Endothelial cell of umbilical vein (primary cell): ENCODE data around the gene SYAP1. TPM values are rescaled to one million over a fixed set of nuclear protein-coding genes. Genes with fewer than 3 reads are reported as not detected.

ENCODE experiments used
- BruUV-seq: library from RNA; stranded (reverse); fragments of 400-500 nt; replicated peaks from 2 replicates; lab custom pipeline; 2021; lab: Mats Ljungman, UMichigan
- CTCF ChIA-PET: fragments of 300-600, 350-600 bp; sonication (Branson Sonifier 250); formaldehyde crosslinking; loops from one replicate; lab custom pipeline; 2021; ENCODE audit warnings: antibody characterized with exemption, inconsistent platforms; lab: Charles Lee
- POLR2A ChIA-PET: fragments of 300-600, 350-600 bp; sonication (Branson Sonifier 250); formaldehyde crosslinking; loops from one replicate; lab custom pipeline; 2021; ENCODE audit warnings: antibody characterized with exemption, inconsistent platforms; lab: Charles Lee
- DNase-seq: peaks from one replicate; pipeline ENCODE4 v3.0.0-alpha.2; 2011; ENCODE audit warnings: low read depth, low spot score
- FAIRE-seq: peaks from 2 replicates; lab custom pipeline; 2011; peaks lifted over from hg19 to GRCh38; lab: Jason Lieb, UNC
- H2AFZ ChIP-seq: 2 replicates; pipeline ENCODE4 v1.6.0; 2012; ENCODE audit warnings: low read depth, low read length, control low read depth, inconsistent platforms
- H3K27ac ChIP-seq: 2 replicates; pipeline ENCODE4 v1.5.1; 2011; ENCODE audit warnings: low read depth, mild to moderate bottlenecking, control low read depth, low read length, moderate library complexity; ENCODE audit not compliant: insufficient read depth
- H3K27me3 ChIP-seq, 2 experiments: 2 replicates each; pipeline versions ENCODE4 v1.6.0 to v1.6.1; 2011; ENCODE audit warnings: low read length in 2 of 2, mixed read lengths in 1 of 2; ENCODE audit not compliant: control insufficient read depth in 2 of 2, insufficient read depth in 2 of 2
- H3K36me3 ChIP-seq, 2 experiments: 2 replicates in 1 of 2; 3 replicates in 1 of 2; pipeline ENCODE4 v1.5.1; 2011; ENCODE audit warnings: low read length in 2 of 2, mild to moderate bottlenecking in 1 of 2, moderate library complexity in 1 of 2; ENCODE audit not compliant: control insufficient read depth in 2 of 2, insufficient read depth in 2 of 2; ENCODE audit errors: extremely low read depth in 1 of 2
- H3K4me1 ChIP-seq: 3 replicates; pipeline ENCODE4 v1.5.1; 2011; ENCODE audit warnings: mild to moderate bottlenecking, low read length; ENCODE audit not compliant: control insufficient read depth, insufficient read depth; ENCODE audit errors: extremely low read depth
- H3K4me2 ChIP-seq: 2 replicates; pipeline ENCODE4 v1.6.1; 2011; ENCODE audit warnings: low read length, control low read depth, mixed read lengths; ENCODE audit not compliant: insufficient read depth
- H3K4me3 ChIP-seq, 3 experiments: fragments of 200-600 bp in 1 of 3; sonication (generic), shearing (Covaris generic) in 1 of 3; replicated peaks in 1 of 3; 2 replicates each; pipeline ENCODE4 v1.5.1; 2011 to 2016; ENCODE audit warnings: control low read depth in 3 of 3, low read length in 3 of 3, mild to moderate bottlenecking in 2 of 3, inconsistent platforms in 1 of 3, low read depth in 1 of 3, moderate library complexity in 1 of 3; ENCODE audit not compliant: insufficient read depth in 1 of 3
- H3K79me2 ChIP-seq: 2 replicates; pipeline ENCODE4 v1.6.0; 2012; ENCODE audit warnings: low read length, inconsistent platforms; ENCODE audit not compliant: control insufficient read depth, insufficient read depth
- H3K9ac ChIP-seq: replicated peaks from 2 replicates; pipeline ENCODE3; 2011; ENCODE audit warnings: low read length, control low read depth; ENCODE audit not compliant: insufficient read depth; ENCODE audit errors: extremely low read depth
- H3K9me1 ChIP-seq: replicated peaks from 3 replicates; pipeline ENCODE4 v1.6.0; 2011; ENCODE audit warnings: mild to moderate bottlenecking, low read length; ENCODE audit not compliant: control insufficient read depth, insufficient read depth; ENCODE audit errors: extremely low read depth
- H3K9me3 ChIP-seq: replicated peaks from 2 replicates; pipeline ENCODE4 v1.5.1; 2012; ENCODE audit warnings: low read length, inconsistent platforms; ENCODE audit not compliant: control insufficient read depth, insufficient read depth
- H4K20me1 ChIP-seq: replicated peaks from 2 replicates; pipeline ENCODE3; 2011; ENCODE audit warnings: mild to moderate bottlenecking, low read length; ENCODE audit not compliant: control insufficient read depth, insufficient read depth; ENCODE audit errors: extremely low read depth
- CTCF ChIP-seq, 2 donors: IDR thresholded peaks; 1 replicate in 1 of 2; 2 replicates in 1 of 2; pipeline ENCODE4 v1.5.1; 2011; ENCODE audit warnings: low read length in 2 of 2, mild to moderate bottlenecking in 2 of 2, moderate library complexity in 2 of 2, control low read depth in 1 of 2, inconsistent platforms in 1 of 2, low read depth in 1 of 2; ENCODE audit not compliant: insufficient read depth in 1 of 2; ENCODE audit errors: extremely low read depth in 1 of 2
- EZH2 ChIP-seq: IDR thresholded peaks from 2 replicates; pipeline ENCODE4 v1.6.1; 2012; ENCODE audit warnings: borderline replicate concordance, low read depth, mild to moderate bottlenecking, moderate library complexity, low read length, inconsistent platforms; ENCODE audit not compliant: severe bottlenecking
- FOS ChIP-seq: IDR thresholded peaks from 2 replicates; pipeline ENCODE4 v1.6.1; 2011; ENCODE audit warnings: mild to moderate bottlenecking, low read length, moderate library complexity, borderline replicate concordance; ENCODE audit not compliant: insufficient read depth
- GATA2 ChIP-seq: IDR thresholded peaks from 2 replicates; pipeline ENCODE4 v1.7.0; 2011; ENCODE audit warnings: low read depth, mild to moderate bottlenecking, moderate library complexity, mixed read lengths, low read length; ENCODE audit not compliant: insufficient read length, insufficient read depth
- JUN ChIP-seq: IDR thresholded peaks from 2 replicates; pipeline ENCODE4 v1.6.1; 2011; ENCODE audit warnings: borderline replicate concordance, low read depth; ENCODE audit not compliant: insufficient read length, insufficient read depth
- MAX ChIP-seq: IDR thresholded peaks from 2 replicates; pipeline ENCODE4 v1.6.1; 2011; ENCODE audit not compliant: insufficient read depth, insufficient read length
- MYC ChIP-seq: IDR thresholded peaks from one replicate; pipeline ENCODE4 v1.6.1; 2011; ENCODE audit warnings: mild to moderate bottlenecking, low read depth, low read length
- POLR2A ChIP-seq: IDR thresholded peaks from 2 replicates; pipeline ENCODE4 v1.6.1; 2012; ENCODE audit warnings: low read depth, mild to moderate bottlenecking, control low read depth, low read length
- POLR2AphosphoS5 ChIP-seq: IDR thresholded peaks from 2 replicates; pipeline ENCODE4 v1.6.1; 2012; ENCODE audit warnings: low read depth, mild to moderate bottlenecking, control low read depth, low read length, moderate library complexity; ENCODE audit not compliant: insufficient read depth
- dilution Hi-C: fragments of 300-500 bp; cut with MboI; formaldehyde crosslinking; loops from one replicate; pipeline ENCODE4 v1.15.0; 2019; ENCODE audit warnings: low sequenced_read_pairs; ENCODE audit not compliant: extremely low pct_ligation_motif_present
- intact Hi-C: fragments of 100-400 bp; cut with micrococcal nuclease; formaldehyde crosslinking; loops from one replicate; pipeline ENCODE4 v1.10.0; 2022
- polyA plus RNA-seq, 4 experiments: library from polyadenylated mRNA; depleted of rRNA in 3 of 4; stranded (reverse) in 3 of 4; unstranded in 1 of 4; fragments of >200 nt; gene quantifications; 2 replicates each; pipeline versions ENCODE4 v1.2.1 to v1.2.3, GENCODE V29; 2011 to 2012; ENCODE audit warnings: missing spikeins in 1 of 4
- total RNA-seq: library from RNA; stranded (reverse); gene quantifications from 2 replicates; pipeline ENCODE4 v1.2.3, GENCODE V29; 2021

Gene SYAP1
- total and polyA plus RNA-seq, 2 donors (not counting 3 experiments of a cell fraction or from before 2014, with no cell fraction given), result 3.4 to 21.9 TPM

- H3K27ac ChIP-seq, result peak overlapping the region; percentile 45
- H3K9me3 ChIP-seq, result no peaks in the 10 kb centered on the region
- H3K9me1 ChIP-seq, result no peaks in the 10 kb centered on the region
- no peaks in the 10 kb centered on the region for H3K27me3 ChIP-seq
- H3K4me2 ChIP-seq, result peak overlapping the region; percentile 93
- dilution Hi-C loops, result no loop called here
- H2AFZ ChIP-seq, result peak overlapping the region; percentile 78
- H3K36me3 ChIP-seq, result no peaks in the 10 kb centered on the region
- TF ChIP-seq MAX, result no peak
- no peak for TF ChIP-seq JUN
- TF ChIP-seq MYC, result no peak
- no peak for TF ChIP-seq EZH2
- no peak for TF ChIP-seq POLR2A
- TF ChIP-seq GATA2, result no peak
- TF ChIP-seq CTCF (IDR thresholded peaks at IDR 0.05; ENCODE audit: extremely low read depth in 1 of 2, insufficient read depth in 1 of 2, low read depth in 1 of 2, low read length in 2 of 2), result no peak
- no peak for TF ChIP-seq POLR2AphosphoS5
- no peak for TF ChIP-seq FOS
- peaks cover 7% of the 10 kb centered on the region for H3K79me2 ChIP-seq
- H3K4me1 ChIP-seq, result peaks cover 2% of the 10 kb centered on the region
- FAIRE-seq, result peak; percentile 61
- H3K9ac ChIP-seq, result peak overlapping the region; percentile 75
- BruUV-seq, result TSS peak; percentile 26
- POLR2A ChIA-PET, result no interaction called here
- CTCF ChIA-PET, result no interaction called here
- intact Hi-C loops, result no loop called here
- peak overlapping the region; percentile 61 to 94 (median 76) for H3K4me3 ChIP-seq
- no peaks in the 10 kb centered on the region for H4K20me1 ChIP-seq
- peak; percentile 3 for DNase-seq
These were observed 8.1 kb upstream of the SYAP1 start for GRCh38 chrX:16711219-16711811.
